Measurements from ENCODE around the gene HSDL2.
"Not testable (repeated sequence)": the region's sequence is repeated elsewhere in the genome, so short reads cannot be mapped to it uniquely, and the experiment has no call there.

The HSDL2 gene

GRCh38 chr9:112403614-112404201 is 23.8 kb downstream of the HSDL2 start:
- DNase-seq, result no peak

- DNase-seq, result no peak
Measured at GRCh38 chr9:112404508-112404932, 24.6 kb downstream of the HSDL2 start.

GRCh38 chr9:112408275-112408674 is 28.4 kb downstream of the HSDL2 start:
- no peak for DNase-seq

- no peak for DNase-seq
Measured at GRCh38 chr9:112408819-112409218, 28.9 kb downstream of the HSDL2 start.

GRCh38 chr9:112409758-112410157 is 29.9 kb downstream of the HSDL2 start:
- no peak for DNase-seq

- no peak for DNase-seq
Measured at GRCh38 chr9:112411626-112412027, 31.7 kb downstream of the HSDL2 start.

- not testable (repeated sequence) for DNase-seq
Measured at GRCh38 chr9:112413728-112414127, 33.8 kb downstream of the HSDL2 start.

GRCh38 chr9:112420208-112420607 is 40.3 kb downstream of the HSDL2 start:
- no peak for DNase-seq

GRCh38 chr9:112421771-112422222 is 41.9 kb downstream of the HSDL2 start:
- no peak for DNase-seq

GRCh38 chr9:112422417-112423148 is 42.7 kb downstream of the HSDL2 start:
- no peak for DNase-seq

GRCh38 chr9:112430006-112430522 is 50.2 kb downstream of the HSDL2 start:
- no peak for DNase-seq

GRCh38 chr9:112433499-112434392 is 53.8 kb downstream of the HSDL2 start:
- DNase-seq, result no peak

- DNase-seq, result no peak
Measured at GRCh38 chr9:112434487-112434886, 54.6 kb downstream of the HSDL2 start.

- DNase-seq, result no peak
Measured at GRCh38 chr9:112437406-112437805, 57.5 kb downstream of the HSDL2 start.

GRCh38 chr9:112439171-112439570 is 59.3 kb downstream of the HSDL2 start:
- DNase-seq, result no peak

GRCh38 chr9:112439825-112440224 is 59.9 kb downstream of the HSDL2 start:
- no peak for DNase-seq

- peak in 1 of 4 experiments; percentile 4 for DNase-seq
Measured at GRCh38 chr9:112443200-112443599, 63.3 kb downstream of the HSDL2 start.

GRCh38 chr9:112443636-112444035 is 63.7 kb downstream of the HSDL2 start:
- DNase-seq, result no peak

- DNase-seq, result no peak
Measured at GRCh38 chr9:112445196-112445595, 65.3 kb downstream of the HSDL2 start.

- no peak for DNase-seq
Measured at GRCh38 chr9:112446080-112446479, 66.2 kb downstream of the HSDL2 start.

- no peak for DNase-seq
Measured at GRCh38 chr9:112446526-112446925, 66.6 kb downstream of the HSDL2 start.

- no peak for DNase-seq
Measured at GRCh38 chr9:112447283-112447761, 67.4 kb downstream of the HSDL2 start.

- no peak for DNase-seq
Measured at GRCh38 chr9:112462855-112463254, 82.9 kb downstream of the HSDL2 start.

Measured in activated naive CD4-positive, alpha-beta T cell (primary cell).